WI38 (cell line): Measurements from ENCODE around the gene MLF1.

Experiments
- H3K4me3 ChIP-seq: 2 replicates; pipeline ENCODE4 v1.5.1; 2011; ENCODE audit warnings: low read depth, mild to moderate bottlenecking, control low read depth, low read length
- TF ChIP-seq, protein P1 (sequence below): IDR thresholded peaks from 2 replicates; pipeline ENCODE4 v1.5.1; 2012; ENCODE audit warnings: low read depth, mild to moderate bottlenecking, control low read depth, low read length

Gene MLF1

DNA sequence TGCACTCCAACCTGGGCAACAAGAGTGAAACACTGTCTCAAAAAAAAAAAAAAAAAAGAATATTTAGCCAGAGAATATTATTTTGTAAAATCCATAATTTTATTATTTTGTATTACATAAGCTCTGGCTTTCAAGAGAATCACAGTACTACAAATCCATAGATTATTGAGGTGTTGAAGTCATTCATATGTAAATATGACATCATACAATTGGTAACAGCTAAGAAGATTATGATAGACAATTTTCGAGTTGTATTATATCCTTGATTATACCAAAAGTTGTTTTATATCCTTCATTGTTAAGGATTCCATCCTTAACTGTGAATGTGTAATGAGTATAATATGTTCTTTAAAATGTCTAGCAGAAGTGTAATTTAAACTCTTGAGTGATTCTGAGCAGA, 3.7 kb downstream of the MLF1 start:
- TF ChIP-seq, protein P1, sequence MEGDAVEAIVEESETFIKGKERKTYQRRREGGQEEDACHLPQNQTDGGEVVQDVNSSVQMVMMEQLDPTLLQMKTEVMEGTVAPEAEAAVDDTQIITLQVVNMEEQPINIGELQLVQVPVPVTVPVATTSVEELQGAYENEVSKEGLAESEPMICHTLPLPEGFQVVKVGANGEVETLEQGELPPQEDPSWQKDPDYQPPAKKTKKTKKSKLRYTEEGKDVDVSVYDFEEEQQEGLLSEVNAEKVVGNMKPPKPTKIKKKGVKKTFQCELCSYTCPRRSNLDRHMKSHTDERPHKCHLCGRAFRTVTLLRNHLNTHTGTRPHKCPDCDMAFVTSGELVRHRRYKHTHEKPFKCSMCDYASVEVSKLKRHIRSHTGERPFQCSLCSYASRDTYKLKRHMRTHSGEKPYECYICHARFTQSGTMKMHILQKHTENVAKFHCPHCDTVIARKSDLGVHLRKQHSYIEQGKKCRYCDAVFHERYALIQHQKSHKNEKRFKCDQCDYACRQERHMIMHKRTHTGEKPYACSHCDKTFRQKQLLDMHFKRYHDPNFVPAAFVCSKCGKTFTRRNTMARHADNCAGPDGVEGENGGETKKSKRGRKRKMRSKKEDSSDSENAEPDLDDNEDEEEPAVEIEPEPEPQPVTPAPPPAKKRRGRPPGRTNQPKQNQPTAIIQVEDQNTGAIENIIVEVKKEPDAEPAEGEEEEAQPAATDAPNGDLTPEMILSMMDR = no peak
- H3K4me3 ChIP-seq = no peak overlapping the region

DNA sequence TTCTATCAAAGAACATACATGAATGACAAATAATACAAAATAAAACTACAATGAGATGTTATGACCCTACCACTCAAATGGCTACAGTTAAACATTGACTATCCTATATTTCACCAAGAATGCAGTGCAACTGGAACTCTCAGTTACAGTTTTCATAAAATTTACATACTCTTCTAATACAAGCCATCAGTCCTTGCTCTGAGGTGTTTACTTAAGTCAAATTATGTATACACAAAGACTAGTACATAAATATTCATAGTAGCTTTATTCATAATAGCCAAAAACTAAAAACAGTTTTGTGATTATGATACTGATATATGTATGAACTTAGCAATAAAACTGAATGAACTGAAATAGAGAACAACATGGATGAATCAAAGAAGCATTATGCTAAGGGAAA, 19.2 kb downstream of the MLF1 start:
- TF ChIP-seq, protein P1 = no peak
- no peak overlapping the region for H3K4me3 ChIP-seq

DNA sequence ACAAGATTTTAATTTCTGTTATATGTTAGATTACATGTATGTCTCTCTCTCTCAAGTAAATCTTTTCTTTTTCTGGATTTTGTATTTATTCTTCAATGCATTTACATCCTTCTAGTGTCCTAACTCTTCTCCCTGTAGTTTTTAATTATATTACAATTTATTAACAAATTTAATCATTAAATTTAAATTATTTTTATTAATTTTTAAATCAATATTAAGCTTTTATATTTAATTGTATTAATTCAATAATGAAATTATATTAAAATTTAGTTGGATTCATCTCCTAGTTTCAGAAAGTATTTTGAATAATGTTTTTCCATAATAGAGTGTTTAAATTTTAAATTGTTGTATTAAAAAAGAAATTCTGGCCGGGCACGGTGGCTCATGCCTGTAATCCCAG, 29.8 kb downstream of the MLF1 start:
- TF ChIP-seq, protein P1 = no peak
- no peak overlapping the region for H3K4me3 ChIP-seq

DNA sequence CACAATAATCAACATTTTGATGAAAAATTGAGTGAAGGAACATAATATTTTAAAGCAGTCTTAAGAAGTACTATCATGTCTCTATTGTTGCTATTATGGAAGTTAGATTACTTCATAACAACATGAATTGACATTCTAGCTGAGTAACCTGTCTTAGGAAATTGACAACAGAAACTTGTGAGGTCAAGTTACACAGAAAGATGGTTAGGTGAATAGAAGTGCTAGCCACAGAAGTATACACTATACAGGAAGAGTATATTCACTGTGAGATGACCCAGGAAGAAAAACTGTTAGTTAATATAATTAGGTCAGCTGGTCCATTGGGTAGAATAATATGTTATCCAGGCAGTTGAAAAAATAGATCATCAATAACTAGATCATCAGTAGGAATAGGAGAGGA, 31.2 kb downstream of the MLF1 start:
- H3K4me3 ChIP-seq = no peak overlapping the region
- TF ChIP-seq, protein P1 = no peak

DNA sequence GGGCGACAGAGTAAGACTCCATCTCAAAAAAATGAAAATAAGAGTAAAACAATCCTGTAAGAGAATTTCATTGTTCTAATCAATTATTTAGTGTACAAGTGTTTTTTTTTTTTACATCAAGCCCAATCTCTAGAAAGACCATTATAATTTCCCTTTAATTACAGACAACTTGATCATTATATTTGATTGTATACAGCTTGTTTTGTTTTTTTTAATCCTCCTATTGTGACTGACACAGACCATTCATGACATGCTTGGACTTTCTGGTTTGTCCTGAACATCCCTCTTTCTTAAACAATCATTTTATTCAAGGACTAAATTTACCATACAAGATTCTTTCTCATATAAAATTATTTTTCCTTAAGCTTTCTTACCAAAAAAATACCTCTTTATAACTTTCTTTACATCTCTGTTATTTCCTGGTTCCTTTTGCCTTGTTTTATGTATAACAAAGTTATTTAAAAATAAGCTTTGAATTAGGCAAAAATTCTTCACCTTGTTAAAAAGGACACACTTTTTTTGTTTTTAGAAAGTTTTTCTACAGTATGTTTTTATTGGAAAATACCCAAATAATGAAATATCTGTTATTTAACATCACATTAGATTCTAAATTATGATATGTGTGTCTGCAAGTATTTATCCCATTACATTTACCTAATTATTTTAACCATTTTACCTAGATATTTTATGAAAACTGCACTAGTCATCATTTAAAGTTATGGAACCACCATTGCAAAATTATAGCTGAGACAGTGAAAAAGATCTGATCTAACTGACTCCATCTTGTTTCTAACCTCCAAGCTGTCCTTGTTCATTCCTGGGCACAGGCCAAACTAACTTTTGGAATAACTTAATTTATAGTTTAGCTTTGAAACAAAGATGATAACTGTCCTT, 47.2 kb downstream of the MLF1 start:
- H3K4me3 ChIP-seq = no peak overlapping the region
- TF ChIP-seq, protein P1 = no peak

DNA sequence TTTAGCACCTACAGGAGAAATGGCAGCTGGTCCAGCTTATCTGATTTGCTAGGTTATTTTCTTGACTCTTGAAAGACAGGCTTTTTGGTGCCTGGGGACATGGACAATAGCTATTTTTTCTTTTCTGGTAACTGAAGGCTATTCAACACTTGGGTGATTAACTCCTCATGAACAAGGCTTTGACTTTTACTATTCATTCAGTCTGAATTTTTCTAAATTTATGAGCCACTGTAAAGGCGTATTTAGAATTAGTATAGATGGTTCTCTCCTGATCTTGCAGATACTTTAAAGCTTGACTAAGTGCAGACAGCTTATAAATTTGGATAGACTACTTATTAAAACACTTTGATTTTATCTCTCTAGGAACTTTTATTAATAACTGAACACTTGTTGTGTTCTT, 54.9 kb downstream of the MLF1 start:
- H3K4me3 ChIP-seq = no peak overlapping the region

DNA sequence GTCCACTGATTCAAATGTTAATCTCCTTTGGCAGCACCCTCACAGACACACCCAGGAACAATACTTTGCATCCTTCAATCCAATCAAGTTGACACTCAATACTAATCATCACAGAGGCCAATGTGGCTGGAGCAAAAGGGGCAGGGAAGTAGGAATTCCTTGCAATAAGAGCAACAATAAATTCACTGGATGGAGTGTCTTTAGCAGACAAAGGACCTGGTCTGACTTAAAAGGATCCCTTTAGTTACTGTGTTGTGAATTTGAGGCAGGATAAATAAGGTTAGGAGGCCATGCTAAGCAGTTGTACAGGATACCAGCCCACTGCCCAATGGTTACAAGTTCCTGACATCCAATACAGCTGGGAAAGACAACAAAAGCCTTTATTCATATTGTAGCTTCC, 61.0 kb downstream of the MLF1 start:
- TF ChIP-seq, protein P1 = no peak
- no peak overlapping the region for H3K4me3 ChIP-seq

More for the DNA sequence above, 54.9 kb downstream of the MLF1 start:
- TF ChIP-seq, protein P1 = no peak
